Testis (tissue), 3 donors: ENCODE results near the gene PLCB1. TPM values are rescaled to one million over a fixed set of nuclear protein-coding genes. Genes with fewer than 3 reads are reported as not detected.

ENCODE experiments used
- DNase-seq: peaks from one replicate; pipeline ENCODE4 v3.0.0-alpha.2; 2019
- H3K27ac ChIP-seq, 2 donors: fragments of 200-600 bp; sonication (generic); one replicate each; pipeline ENCODE4 v1.5.1; 2019
- H3K27me3 ChIP-seq: fragments of 200-600 bp; sonication (generic); one replicate; pipeline ENCODE4 v1.5.1; 2019
- H3K36me3 ChIP-seq: fragments of 200-600 bp; sonication (generic); one replicate; pipeline ENCODE4 v1.5.1; 2017; ENCODE audit warnings: low read depth; ENCODE audit errors: missing control alignments
- H3K4me1 ChIP-seq: fragments of 200-600 bp; sonication (generic); one replicate; pipeline ENCODE4 v1.5.1; 2019
- H3K4me3 ChIP-seq, 2 donors: fragments of 200-600 bp; sonication (generic); one replicate each; pipeline ENCODE4 v1.5.1; 2017 to 2019
- H3K9me3 ChIP-seq: fragments of 200-600 bp; sonication (generic); one replicate; pipeline ENCODE4 v1.5.1; 2017
- CTCF ChIP-seq, 3 experiments: fragments of 450-650 bp in 2 of 3; fragments of 200-600 bp in 1 of 3; sonication (generic) in 1 of 3; IDR thresholded peaks; one replicate each; pipeline ENCODE4 v1.5.1; 2016 to 2019; ENCODE audit warnings: antibody characterized with exemption in 3 of 3, mild to moderate bottlenecking in 2 of 3, moderate library complexity in 1 of 3
- POLR2A ChIP-seq: fragments of 450-650 bp; IDR thresholded peaks from one replicate; pipeline ENCODE4 v1.6.1; 2017; ENCODE audit warnings: antibody characterized with exemption, mild to moderate bottlenecking, moderate library complexity
- WGBS, 2 donors: methylation state at CpG; one replicate each; pipeline ENCODE4 v1.1.5; 2018; 5-methylcytosine and 5-hydroxymethylcytosine counted together
- intact Hi-C: fragments of 100-400 bp; cut with DNase I; formaldehyde crosslinking; loops from one replicate; pipeline ENCODE4 v1.15.1; 2023; ENCODE audit warnings: low total_unique reads
- polyA plus RNA-seq: library from polyadenylated mRNA; stranded (reverse); fragments of 350-450 nt; fragmentation: Illumina TruSeq; extraction: RNeasy Lipid Tissue Mini Kit (QIAGEN cat#74804); gene quantifications from one replicate; pipeline ENCODE4 v1.2.3, GENCODE V29; 2014; ENCODE audit warnings: low read depth, low replicate concordance; ENCODE audit not compliant: insufficient read depth
- total RNA-seq, 2 donors: library from RNA; depleted of rRNA; stranded (reverse); fragments of >200 nt; gene quantifications; one replicate each; pipeline ENCODE4 v1.2.3, GENCODE V29; 2016

Gene PLCB1
- total and polyA plus RNA-seq, 3 donors from 2014 or later, result 3.1 to 9.8 (median 8.2) TPM

GRCh38 chr20:8654486-8654885, 522.4 kb downstream of the PLCB1 start:
- Histone ChIP-seq H3K9me3 (no peaks in the 10 kb centered on the region), H3K4me1 (no peaks in the 10 kb centered on the region), H3K4me3 (no peak overlapping the region), H3K36me3 (no peaks in the 10 kb centered on the region), H3K27me3 (no peaks in the 10 kb centered on the region), H3K27ac (no peak overlapping the region)
- no peak for DNase-seq
- WGBS, 2 donors, result 62 to 63% methylated on average over 2 of the region's 2 CpGs
- intact Hi-C loops, result no loop called here
- TF ChIP-seq POLR2A (no peak), CTCF (IDR thresholded peaks at IDR 0.05) (no peak)

DNA sequence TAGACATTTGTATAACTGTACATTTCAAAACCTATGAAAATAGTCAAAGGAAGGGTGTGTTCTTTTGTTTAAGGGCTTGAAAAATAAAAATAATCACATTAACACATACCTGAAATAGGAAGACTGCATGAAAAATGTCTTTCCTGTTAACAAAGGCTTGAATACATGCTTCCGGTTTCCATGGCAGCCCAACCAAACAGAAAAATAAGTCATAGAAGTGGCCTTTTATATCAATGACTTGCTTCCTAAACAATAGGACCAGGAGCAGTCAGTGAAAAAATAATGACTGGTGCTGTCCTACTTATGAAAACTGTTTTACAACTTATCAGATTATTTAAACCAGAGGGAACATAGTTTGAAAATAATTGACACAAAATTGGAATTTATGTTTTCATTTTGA, 524.3 kb downstream of the PLCB1 start:
- no peak for DNase-seq
- Histone ChIP-seq H3K4me1 (no peaks in the 10 kb centered on the region), H3K27me3 (no peaks in the 10 kb centered on the region), H3K27ac (no peak overlapping the region), H3K36me3 (no peaks in the 10 kb centered on the region), H3K9me3 (no peaks in the 10 kb centered on the region), H3K4me3 (no peak overlapping the region)
- no peak for TF ChIP-seq POLR2A
- TF ChIP-seq CTCF (IDR thresholded peaks at IDR 0.05), result no peak
- 82 to 95% methylated on average over 1 of the region's 1 CpG for WGBS, 2 donors
- intact Hi-C loops, result no loop called here

- DNase-seq, result no peak
- intact Hi-C loops, result no loop called here
- Histone ChIP-seq H3K36me3 (no peaks in the 10 kb centered on the region), H3K9me3 (no peaks in the 10 kb centered on the region), H3K4me3 (no peak overlapping the region), H3K27ac (no peak overlapping the region), H3K27me3 (no peaks in the 10 kb centered on the region), H3K4me1 (no peaks in the 10 kb centered on the region)
- TF ChIP-seq CTCF (IDR thresholded peaks at IDR 0.05), result no peak
- TF ChIP-seq POLR2A, result no peak
Observed at GRCh38 chr20:8657664-8658063, 525.6 kb downstream of the PLCB1 start.

DNA sequence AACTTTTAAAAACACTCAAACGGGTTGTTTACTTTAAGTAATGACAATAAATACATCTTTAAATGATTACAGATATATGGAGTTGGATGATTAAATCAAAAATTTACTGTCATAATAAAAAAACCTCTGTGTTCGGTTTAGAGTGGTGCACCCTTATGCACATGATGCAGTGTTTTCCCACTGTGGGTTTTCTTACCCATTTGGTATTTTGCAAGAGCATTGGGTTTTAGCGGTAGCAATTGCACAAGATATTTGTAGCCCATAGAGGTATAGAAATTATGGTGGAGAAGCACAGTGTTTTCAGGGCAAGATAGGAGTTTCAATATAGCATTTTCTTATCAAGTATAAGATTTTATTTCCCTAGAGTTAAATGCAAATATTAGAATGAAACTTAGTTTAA, 526.0 kb downstream of the PLCB1 start:
- intact Hi-C loops, result no loop called here

More for the DNA sequence above, 526.0 kb downstream of the PLCB1 start:
- 94 to 97% methylated on average over 3 of the region's 3 CpGs for WGBS, 2 donors
- Histone ChIP-seq H3K27ac (no peak overlapping the region), H3K4me3 (no peak overlapping the region), H3K9me3 (no peaks in the 10 kb centered on the region), H3K36me3 (no peaks in the 10 kb centered on the region), H3K4me1 (no peaks in the 10 kb centered on the region), H3K27me3 (no peaks in the 10 kb centered on the region)
- no peak for DNase-seq
- TF ChIP-seq CTCF (IDR thresholded peaks at IDR 0.05), result no peak
- TF ChIP-seq POLR2A, result no peak
